Inferior parietal cortex (tissue), 1 donor: ENCODE measurements around the gene ZNF792.
A peak's percentile ranks its signal among the peaks of the same experiment; 100 is the strongest.
"Not testable (repeated sequence)": the region's sequence is repeated elsewhere in the genome, so short reads cannot be mapped to it uniquely, and the experiment has no call there.

Experiments used
- DNase-seq: peaks from one replicate; pipeline ENCODE4 v3.0.0-alpha.2; 2016; ENCODE audit errors: extremely low spot score

The ZNF792 gene

GRCh38 chr19:34970185-34970780, 6.3 kb upstream of the ZNF792 start:
- DNase-seq, result not testable (repeated sequence)

- no peak for DNase-seq
These were observed 5.7 kb upstream of the ZNF792 start for GRCh38 chr19:34969721-34970120.

GRCh38 chr19:34967551-34967950, 3.5 kb upstream of the ZNF792 start:
- DNase-seq, result no peak

GRCh38 chr19:34965505-34965904, 1.5 kb upstream of the ZNF792 start:
- DNase-seq, result not testable (repeated sequence)

GRCh38 chr19:34964598-34964997, 569 bp upstream of the ZNF792 start:
- no peak for DNase-seq

- DNase-seq, result no peak
These were observed 1.1 kb downstream of the ZNF792 start for GRCh38 chr19:34962687-34963572.

GRCh38 chr19:34961775-34962686, 2.0 kb downstream of the ZNF792 start:
- peak; percentile 5 for DNase-seq

- DNase-seq, result no peak
These were observed 2.9 kb downstream of the ZNF792 start for GRCh38 chr19:34960940-34961679.

GRCh38 chr19:34960103-34960805, 3.8 kb downstream of the ZNF792 start:
- no peak for DNase-seq

- DNase-seq, result no peak
These were observed 5.0 kb downstream of the ZNF792 start for GRCh38 chr19:34959021-34959420.

GRCh38 chr19:34957830-34958751, 5.9 kb downstream of the ZNF792 start:
- DNase-seq, result no peak

- no peak for DNase-seq
These were observed 10.9 kb downstream of the ZNF792 start for GRCh38 chr19:34953092-34953491.

- DNase-seq, result no peak
These were observed 20.0 kb downstream of the ZNF792 start for GRCh38 chr19:34943861-34944573.

GRCh38 chr19:34938886-34939285, 25.1 kb downstream of the ZNF792 start:
- no peak for DNase-seq

GRCh38 chr19:34936184-34936583, 27.8 kb downstream of the ZNF792 start:
- no peak for DNase-seq

GRCh38 chr19:34932494-34932893, 31.5 kb downstream of the ZNF792 start:
- no peak for DNase-seq

GRCh38 chr19:34926685-34927375, 37.2 kb downstream of the ZNF792 start, which contains the start of gene ZNF30:
Gene ZNF30 (plus strand): TSS chr19:34926903. CDS start chr19:34929948, 3,045 bp downstream.
- peak; percentile 88 for DNase-seq

- no peak for DNase-seq
These were observed 37.7 kb downstream of the ZNF792 start for GRCh38 chr19:34926361-34926684.
